ENCODE results near the gene CLIP3. TPM values are rescaled to one million over a fixed set of nuclear protein-coding genes. Genes with fewer than 3 reads are reported as not detected.

CLIP3 gene
- total and polyA plus RNA-seq, 2 of the 13 experiments (the other 11 are each of a cell fraction or from before 2014, with no cell fraction given) = 0.15 to 1.2 TPM

DNA sequence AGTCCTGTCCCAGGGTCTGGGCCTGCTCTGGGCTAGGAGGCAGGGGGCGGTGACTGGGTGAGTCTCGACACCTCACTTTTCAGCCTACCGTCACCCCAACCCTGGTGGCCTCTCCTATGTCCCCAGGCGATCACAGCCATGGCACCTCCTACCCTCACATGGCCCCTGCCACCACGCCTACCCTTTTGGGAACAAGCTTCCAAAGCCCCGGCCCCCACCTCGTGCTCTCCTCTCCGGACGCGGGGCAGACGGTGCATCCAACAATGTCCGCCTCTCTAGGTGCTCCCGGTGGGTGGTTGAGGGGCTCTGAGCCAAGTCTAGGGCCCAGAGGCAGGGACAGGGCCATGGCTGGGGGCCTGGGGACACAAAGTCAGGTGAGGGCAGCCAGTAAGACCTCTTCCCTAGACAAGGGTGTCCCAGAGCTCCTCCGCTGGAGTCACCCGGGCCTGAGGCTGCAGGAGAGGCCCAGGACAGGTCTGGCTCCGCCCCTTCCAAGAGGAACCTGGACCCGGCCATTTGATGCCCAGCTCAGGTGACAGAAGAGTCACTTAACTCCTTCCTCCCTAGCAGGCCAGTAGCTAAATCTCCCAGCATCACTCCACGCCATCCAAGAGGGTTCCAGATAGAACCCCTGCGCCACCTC is 24.2 kb downstream of the CLIP3 start, which contains the start of gene SYNE4 (continued):
- TF ChIP-seq ZNF260 (CRISPR knock-in tag; IDR thresholded peaks at IDR 0.05; ENCODE audit: borderline replicate concordance, low read depth) = no peak
- peak; percentile 82 for TF ChIP-seq POLR2AphosphoS5 (IDR thresholded peaks at IDR 0.05; ENCODE audit: low read depth, low read length)
- TF ChIP-seq, protein P1, sequence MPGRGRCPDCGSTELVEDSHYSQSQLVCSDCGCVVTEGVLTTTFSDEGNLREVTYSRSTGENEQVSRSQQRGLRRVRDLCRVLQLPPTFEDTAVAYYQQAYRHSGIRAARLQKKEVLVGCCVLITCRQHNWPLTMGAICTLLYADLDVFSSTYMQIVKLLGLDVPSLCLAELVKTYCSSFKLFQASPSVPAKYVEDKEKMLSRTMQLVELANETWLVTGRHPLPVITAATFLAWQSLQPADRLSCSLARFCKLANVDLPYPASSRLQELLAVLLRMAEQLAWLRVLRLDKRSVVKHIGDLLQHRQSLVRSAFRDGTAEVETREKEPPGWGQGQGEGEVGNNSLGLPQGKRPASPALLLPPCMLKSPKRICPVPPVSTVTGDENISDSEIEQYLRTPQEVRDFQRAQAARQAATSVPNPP (CRISPR knock-in tag; IDR thresholded peaks at IDR 0.05) = no peak
- TF ChIP-seq MIER3 (CRISPR knock-in tag; IDR thresholded peaks at IDR 0.05; ENCODE audit: borderline replicate concordance) = no peak
- TF ChIP-seq EHMT2 (IDR thresholded peaks at IDR 0.05; ENCODE audit: borderline replicate concordance, low read depth, low read length) = no peak
- no peak for TF ChIP-seq ZNF558 (CRISPR knock-in tag; IDR thresholded peaks at IDR 0.05; ENCODE audit: borderline replicate concordance)
- TF ChIP-seq ZNF569 (CRISPR knock-in tag; IDR thresholded peaks at IDR 0.05; ENCODE audit: borderline replicate concordance) = no peak
- TF ChIP-seq IKZF4 (CRISPR knock-in tag; IDR thresholded peaks at IDR 0.05; ENCODE audit: borderline replicate concordance, low read depth, not compliant biosample characterization) = no peak
- TF ChIP-seq, protein P2, sequence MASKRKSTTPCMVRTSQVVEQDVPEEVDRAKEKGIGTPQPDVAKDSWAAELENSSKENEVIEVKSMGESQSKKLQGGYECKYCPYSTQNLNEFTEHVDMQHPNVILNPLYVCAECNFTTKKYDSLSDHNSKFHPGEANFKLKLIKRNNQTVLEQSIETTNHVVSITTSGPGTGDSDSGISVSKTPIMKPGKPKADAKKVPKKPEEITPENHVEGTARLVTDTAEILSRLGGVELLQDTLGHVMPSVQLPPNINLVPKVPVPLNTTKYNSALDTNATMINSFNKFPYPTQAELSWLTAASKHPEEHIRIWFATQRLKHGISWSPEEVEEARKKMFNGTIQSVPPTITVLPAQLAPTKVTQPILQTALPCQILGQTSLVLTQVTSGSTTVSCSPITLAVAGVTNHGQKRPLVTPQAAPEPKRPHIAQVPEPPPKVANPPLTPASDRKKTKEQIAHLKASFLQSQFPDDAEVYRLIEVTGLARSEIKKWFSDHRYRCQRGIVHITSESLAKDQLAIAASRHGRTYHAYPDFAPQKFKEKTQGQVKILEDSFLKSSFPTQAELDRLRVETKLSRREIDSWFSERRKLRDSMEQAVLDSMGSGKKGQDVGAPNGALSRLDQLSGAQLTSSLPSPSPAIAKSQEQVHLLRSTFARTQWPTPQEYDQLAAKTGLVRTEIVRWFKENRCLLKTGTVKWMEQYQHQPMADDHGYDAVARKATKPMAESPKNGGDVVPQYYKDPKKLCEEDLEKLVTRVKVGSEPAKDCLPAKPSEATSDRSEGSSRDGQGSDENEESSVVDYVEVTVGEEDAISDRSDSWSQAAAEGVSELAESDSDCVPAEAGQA (IDR thresholded peaks at IDR 0.05; ENCODE audit: low read depth) = no peak
- TF ChIP-seq, protein P2 (CRISPR knock-in tag; IDR thresholded peaks at IDR 0.05; ENCODE audit: borderline replicate concordance) = no peak
- TF ChIP-seq GLI4 (CRISPR knock-in tag; IDR thresholded peaks at IDR 0.05; ENCODE audit: borderline replicate concordance) = no peak
- TF ChIP-seq STAG1 (CRISPR knock-in tag; IDR thresholded peaks at IDR 0.05) = peak; percentile 14; the same call in 1 of the 2 replicates
- no peak for TF ChIP-seq SRSF4 (IDR thresholded peaks at IDR 0.05; ENCODE audit: low read depth, low read length, poor library complexity, severe bottlenecking)
- TF ChIP-seq TCF12 (IDR thresholded peaks at IDR 0.05) = no peak
- TF ChIP-seq TCF12 (CRISPR knock-in tag; IDR thresholded peaks at IDR 0.05) = 0 out of 2 replicates have a peak, but pooled peaks have one; percentile 64
- peak; percentile 70; the same call in 1 of the 2 replicates for TF ChIP-seq ZNF788 (CRISPR knock-in tag; IDR thresholded peaks at IDR 0.05; ENCODE audit: borderline replicate concordance)
- TF ChIP-seq, protein P3, sequence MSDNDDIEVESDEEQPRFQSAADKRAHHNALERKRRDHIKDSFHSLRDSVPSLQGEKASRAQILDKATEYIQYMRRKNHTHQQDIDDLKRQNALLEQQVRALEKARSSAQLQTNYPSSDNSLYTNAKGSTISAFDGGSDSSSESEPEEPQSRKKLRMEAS (IDR thresholded peaks at IDR 0.05) = peak; percentile 72
- TF ChIP-seq, protein P4, sequence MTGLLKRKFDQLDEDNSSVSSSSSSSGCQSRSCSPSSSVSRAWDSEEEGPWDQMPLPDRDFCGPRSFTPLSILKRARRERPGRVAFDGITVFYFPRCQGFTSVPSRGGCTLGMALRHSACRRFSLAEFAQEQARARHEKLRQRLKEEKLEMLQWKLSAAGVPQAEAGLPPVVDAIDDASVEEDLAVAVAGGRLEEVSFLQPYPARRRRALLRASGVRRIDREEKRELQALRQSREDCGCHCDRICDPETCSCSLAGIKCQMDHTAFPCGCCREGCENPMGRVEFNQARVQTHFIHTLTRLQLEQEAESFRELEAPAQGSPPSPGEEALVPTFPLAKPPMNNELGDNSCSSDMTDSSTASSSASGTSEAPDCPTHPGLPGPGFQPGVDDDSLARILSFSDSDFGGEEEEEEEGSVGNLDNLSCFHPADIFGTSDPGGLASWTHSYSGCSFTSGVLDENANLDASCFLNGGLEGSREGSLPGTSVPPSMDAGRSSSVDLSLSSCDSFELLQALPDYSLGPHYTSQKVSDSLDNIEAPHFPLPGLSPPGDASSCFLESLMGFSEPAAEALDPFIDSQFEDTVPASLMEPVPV (CRISPR knock-in tag; IDR thresholded peaks at IDR 0.05) = no peak; the same call in 1 of the 2 replicates
- no peak for TF ChIP-seq ZFP41 (CRISPR knock-in tag; IDR thresholded peaks at IDR 0.05; ENCODE audit: borderline replicate concordance)
- TF ChIP-seq ZBTB42 (CRISPR knock-in tag; IDR thresholded peaks at IDR 0.05) = peak; percentile 54; the same call in 1 of the 2 replicates
- no peak for TF ChIP-seq MATR3 (CRISPR knock-in tag; IDR thresholded peaks at IDR 0.05)

All from HepG2 (cell line).